Measurements from ENCODE around the gene ETS1.

DNA sequence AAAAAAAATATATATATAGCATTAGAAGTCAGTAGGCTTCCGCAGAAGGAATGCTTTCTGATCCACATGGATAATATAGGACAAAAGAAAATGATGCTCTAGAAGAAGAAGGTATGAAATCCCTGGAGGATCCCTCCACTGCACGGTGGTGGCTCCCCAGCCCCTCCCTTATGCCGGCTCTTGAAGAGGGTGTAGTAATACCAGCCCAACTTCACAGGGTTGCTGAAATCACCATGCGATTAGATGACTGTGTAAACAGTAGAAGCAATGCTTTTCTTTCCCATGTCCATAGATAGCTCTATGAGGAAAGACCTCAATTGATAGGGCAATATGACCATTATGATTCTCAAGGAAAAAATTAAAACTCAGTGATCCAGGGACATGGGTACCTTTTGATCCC, 3.2 kb upstream of the ETS1 start:
- no peak for TF ChIP-seq EZH2 (IDR thresholded peaks at IDR 0.05; ENCODE audit: borderline replicate concordance)
- TF ChIP-seq, protein P1, sequence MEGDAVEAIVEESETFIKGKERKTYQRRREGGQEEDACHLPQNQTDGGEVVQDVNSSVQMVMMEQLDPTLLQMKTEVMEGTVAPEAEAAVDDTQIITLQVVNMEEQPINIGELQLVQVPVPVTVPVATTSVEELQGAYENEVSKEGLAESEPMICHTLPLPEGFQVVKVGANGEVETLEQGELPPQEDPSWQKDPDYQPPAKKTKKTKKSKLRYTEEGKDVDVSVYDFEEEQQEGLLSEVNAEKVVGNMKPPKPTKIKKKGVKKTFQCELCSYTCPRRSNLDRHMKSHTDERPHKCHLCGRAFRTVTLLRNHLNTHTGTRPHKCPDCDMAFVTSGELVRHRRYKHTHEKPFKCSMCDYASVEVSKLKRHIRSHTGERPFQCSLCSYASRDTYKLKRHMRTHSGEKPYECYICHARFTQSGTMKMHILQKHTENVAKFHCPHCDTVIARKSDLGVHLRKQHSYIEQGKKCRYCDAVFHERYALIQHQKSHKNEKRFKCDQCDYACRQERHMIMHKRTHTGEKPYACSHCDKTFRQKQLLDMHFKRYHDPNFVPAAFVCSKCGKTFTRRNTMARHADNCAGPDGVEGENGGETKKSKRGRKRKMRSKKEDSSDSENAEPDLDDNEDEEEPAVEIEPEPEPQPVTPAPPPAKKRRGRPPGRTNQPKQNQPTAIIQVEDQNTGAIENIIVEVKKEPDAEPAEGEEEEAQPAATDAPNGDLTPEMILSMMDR (IDR thresholded peaks at IDR 0.05; ENCODE audit: poor library complexity): no peak
- no peak for TF ChIP-seq EZH2phosphoT487 (IDR thresholded peaks at IDR 0.05; ENCODE audit: low read depth, severe bottlenecking, unreplicated experiment)
